ENCODE measurements around the gene SH2D3A.

DNA sequence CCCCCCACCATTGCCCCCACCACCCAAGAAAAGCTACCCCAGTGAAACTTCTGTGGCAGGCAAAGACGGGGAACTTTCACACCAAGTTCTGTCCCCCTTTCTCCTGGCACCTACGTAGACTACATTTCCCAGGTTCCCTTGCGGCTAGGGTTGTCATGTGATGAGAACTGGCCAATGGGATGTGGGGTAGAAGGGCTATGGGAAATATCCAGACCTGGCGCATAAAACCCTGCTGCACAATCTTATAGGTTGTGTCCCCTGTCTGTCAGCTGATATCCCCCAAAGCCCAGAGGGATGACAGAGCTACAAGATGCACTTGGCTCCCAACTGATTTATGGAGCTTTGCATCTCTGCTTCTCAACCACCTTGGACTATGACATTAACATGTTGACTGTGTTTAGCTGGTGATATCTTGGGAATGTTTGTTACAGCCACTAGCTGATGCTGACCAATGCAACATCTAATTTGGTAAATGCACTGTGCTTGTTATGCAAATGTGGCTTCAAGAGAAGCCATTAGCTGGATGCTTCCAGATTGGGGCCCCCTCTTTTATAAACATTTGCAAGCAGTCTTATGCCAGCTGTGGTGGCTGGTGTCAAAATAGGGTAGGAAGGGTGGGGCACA is 6.1 kb downstream of the SH2D3A start:
- TF ChIP-seq, protein P1, sequence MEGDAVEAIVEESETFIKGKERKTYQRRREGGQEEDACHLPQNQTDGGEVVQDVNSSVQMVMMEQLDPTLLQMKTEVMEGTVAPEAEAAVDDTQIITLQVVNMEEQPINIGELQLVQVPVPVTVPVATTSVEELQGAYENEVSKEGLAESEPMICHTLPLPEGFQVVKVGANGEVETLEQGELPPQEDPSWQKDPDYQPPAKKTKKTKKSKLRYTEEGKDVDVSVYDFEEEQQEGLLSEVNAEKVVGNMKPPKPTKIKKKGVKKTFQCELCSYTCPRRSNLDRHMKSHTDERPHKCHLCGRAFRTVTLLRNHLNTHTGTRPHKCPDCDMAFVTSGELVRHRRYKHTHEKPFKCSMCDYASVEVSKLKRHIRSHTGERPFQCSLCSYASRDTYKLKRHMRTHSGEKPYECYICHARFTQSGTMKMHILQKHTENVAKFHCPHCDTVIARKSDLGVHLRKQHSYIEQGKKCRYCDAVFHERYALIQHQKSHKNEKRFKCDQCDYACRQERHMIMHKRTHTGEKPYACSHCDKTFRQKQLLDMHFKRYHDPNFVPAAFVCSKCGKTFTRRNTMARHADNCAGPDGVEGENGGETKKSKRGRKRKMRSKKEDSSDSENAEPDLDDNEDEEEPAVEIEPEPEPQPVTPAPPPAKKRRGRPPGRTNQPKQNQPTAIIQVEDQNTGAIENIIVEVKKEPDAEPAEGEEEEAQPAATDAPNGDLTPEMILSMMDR (IDR thresholded peaks at IDR 0.05 in 8 of 11, conservative IDR thresholded peaks at IDR 0.05 in 3 of 11) = no peak
- TF ChIP-seq POLR2A (IDR thresholded peaks at IDR 0.05) (no peak), POLR2AphosphoS5 (IDR thresholded peaks at IDR 0.05) (no peak)

Data from spleen (tissue), 7 donors.